GM12878 (cell line): ENCODE measurements around the gene SEC14L6. TPM values are rescaled to one million over a fixed set of nuclear protein-coding genes. Genes with fewer than 3 reads are reported as not detected.

Experiments used
- ATAC-seq: fragments of 200-7000 bp; cut with Tn5 transposase; 3 replicates; pipeline ENCODE4 v1.9.1; 2020; ENCODE audit warnings: mild to moderate bottlenecking, moderate library complexity
- BruUV-seq: library from RNA; stranded (reverse); fragments of 400-500 nt; replicated peaks from 2 replicates; lab custom pipeline; 2021; lab: Mats Ljungman, UMichigan
- CTCF ChIA-PET: fragments of 300-600 bp; sonication (Branson Sonifier 250); formaldehyde crosslinking; extraction: SDS; loops from one replicate; lab custom pipeline; 2021; ENCODE audit warnings: inconsistent platforms; lab: Yijun Ruan, JAX
- POLR2A ChIA-PET: fragments of 350-600 bp; formaldehyde crosslinking; extraction: SDS; loops from one replicate; lab custom pipeline; 2021; ENCODE audit warnings: inconsistent platforms; lab: Charles Lee
- RAD21 ChIA-PET: fragments of 300-600 bp; sonication (Branson Sonifier 250); formaldehyde crosslinking; loops from one replicate; lab custom pipeline; 2023; ENCODE audit warnings: antibody characterized with exemption; ENCODE audit not compliant: unreplicated experiment; lab: Charles Lee
- SMC1A ChIA-PET: fragments of 300-600 bp; sonication (Branson Sonifier 250); formaldehyde crosslinking; loops from one replicate; lab custom pipeline; 2023; ENCODE audit not compliant: unreplicated experiment, uncharacterized antibody; lab: Charles Lee
- DNase-seq: peaks from one replicate; pipeline ENCODE4 v3.0.0-alpha.2; 2011; ENCODE audit warnings: low read depth, low spot score
- FAIRE-seq: peaks from 3 replicates; lab custom pipeline; 2011; peaks lifted over from hg19 to GRCh38; lab: Jason Lieb, UNC
- H2AFZ ChIP-seq: 2 replicates; pipeline ENCODE4 v1.6.0; 2011; ENCODE audit warnings: low read depth, low read length, control low read depth; ENCODE audit not compliant: control insufficient read depth
- H3K27ac ChIP-seq: 2 replicates; pipeline ENCODE4 v1.5.1; 2011; ENCODE audit warnings: control low read depth; ENCODE audit not compliant: control insufficient read depth, insufficient read depth
- H3K27me3 ChIP-seq, 2 experiments: replicated peaks in 1 of 2; 2 replicates each; pipeline versions ENCODE4 v1.6.0 to v1.6.1; 2011; ENCODE audit warnings: low read length in 1 of 2; ENCODE audit not compliant: control insufficient read depth in 2 of 2, insufficient read depth in 2 of 2
- H3K36me3 ChIP-seq, 2 experiments: 2 replicates each; pipeline ENCODE4 v1.5.1; 2011; ENCODE audit warnings: low read length in 1 of 2; ENCODE audit not compliant: control insufficient read depth in 2 of 2, insufficient read depth in 2 of 2
- H3K4me1 ChIP-seq: 2 replicates; pipeline ENCODE4 v1.6.1; 2011; ENCODE audit warnings: mild to moderate bottlenecking, low read length, moderate library complexity, mixed read lengths; ENCODE audit not compliant: control insufficient read depth, insufficient read depth
- H3K4me2 ChIP-seq: 2 replicates; pipeline ENCODE4 v1.6.0; 2011; ENCODE audit warnings: control low read depth; ENCODE audit not compliant: control insufficient read depth, insufficient read depth
- H3K4me3 ChIP-seq: fragments of 200-600 bp; sonication (generic); 2 replicates; pipeline ENCODE4 v1.5.1; 2016
- H3K79me2 ChIP-seq: 2 replicates; pipeline ENCODE4 v1.6.0; 2011; ENCODE audit warnings: low read length; ENCODE audit not compliant: control insufficient read depth, insufficient read depth
- H3K9ac ChIP-seq: 2 replicates; pipeline ENCODE4 v1.8.0; 2011; ENCODE audit warnings: low read length, control low read depth, mixed read lengths; ENCODE audit not compliant: control insufficient read depth, insufficient read depth
- H3K9me3 ChIP-seq: replicated peaks from 3 replicates; pipeline ENCODE4 v1.5.1; 2011; ENCODE audit warnings: mild to moderate bottlenecking, low read length; ENCODE audit not compliant: control insufficient read depth, insufficient read depth
- H4K20me1 ChIP-seq: 2 replicates; pipeline ENCODE4 v1.6.0; 2011; ENCODE audit not compliant: control insufficient read depth, insufficient read depth
- BCL11A ChIP-seq: IDR thresholded peaks from 2 replicates; pipeline ENCODE4 v1.6.1; 2011; ENCODE audit warnings: low read depth, low read length
- EED ChIP-seq: sonication (generic); IDR thresholded peaks from 2 replicates; pipeline ENCODE4 v1.6.1; 2016; ENCODE audit warnings: antibody characterized with exemption, low read depth
- EZH2 ChIP-seq: IDR thresholded peaks from 2 replicates; pipeline ENCODE4 v1.6.1; 2012; ENCODE audit warnings: low read depth, mild to moderate bottlenecking, control low read depth, inconsistent platforms, low read length, borderline replicate concordance; ENCODE audit not compliant: control insufficient read depth
- FOXM1 ChIP-seq: IDR thresholded peaks from 2 replicates; pipeline ENCODE4 v1.6.1; 2012; ENCODE audit warnings: low read depth, mild to moderate bottlenecking, inconsistent platforms, low read length, moderate library complexity
- IKZF2 ChIP-seq, 2 experiments: fragments of 450-650 bp; IDR thresholded peaks; 2 replicates each; pipeline ENCODE4 v1.6.1; 2017; ENCODE audit warnings: mild to moderate bottlenecking in 2 of 2, moderate library complexity in 2 of 2
- NR2C1 ChIP-seq: fragments of 450-650 bp; IDR thresholded peaks from 2 replicates; pipeline ENCODE4 v1.6.1; 2017; ENCODE audit warnings: antibody characterized with exemption, mild to moderate bottlenecking, moderate library complexity
- NR2F1 ChIP-seq: fragments of 450-650 bp; conservative IDR thresholded peaks from 2 replicates; pipeline ENCODE4 v1.6.1; 2017; ENCODE audit warnings: mild to moderate bottlenecking
- ZNF24 ChIP-seq: fragments of 450-650 bp; IDR thresholded peaks from 2 replicates; pipeline ENCODE4 v1.6.1; 2017; ENCODE audit warnings: antibody characterized with exemption, mild to moderate bottlenecking
- WGBS: methylation state at CpG from one replicate; pipeline ENCODE4 v1.1.6; 2016; ENCODE audit warnings: low lambda C conversion rate; ENCODE audit not compliant: insufficient replicate concordance, insufficient coverage; ENCODE audit errors: missing lambda C conversion rate; 5-methylcytosine and 5-hydroxymethylcytosine counted together
- in situ Hi-C: fragments of 300-500 bp; cut with MboI; formaldehyde crosslinking; loops from 9 replicates; pipeline ENCODE4 v1.14.3; 2018; ENCODE audit warnings: mixed read lengths
- intact Hi-C: fragments of 100-400 bp; cut with micrococcal nuclease; formaldehyde crosslinking; loops from one replicate; pipeline ENCODE4 v1.14.2; 2022; ENCODE audit not compliant: unreplicated experiment
- polyA plus RNA-seq, 11 experiments: library from polyadenylated mRNA; depleted of rRNA in 4 of 11; unstranded in 6 of 11; stranded (reverse) in 5 of 11; fragments of >200 nt; fragmentation: Nextera tagmentation in 4 of 11; fragmentation: Illumina TruSeq in 1 of 11; extraction: Ambion mirVana in 4 of 11; extraction: Trizol in 1 of 11; gene quantifications; 1 replicate in 1 of 11; 2 replicates in 10 of 11; pipeline versions ENCODE4 v1.2.1 to v1.2.3, GENCODE V29; 2011 to 2016; ENCODE audit warnings: inconsistent platforms in 2 of 11, missing spikeins in 2 of 11, low read depth in 1 of 11
- total RNA-seq, 4 experiments: library from RNA; depleted of rRNA in 3 of 4; stranded (reverse); fragments of >200 nt in 3 of 4; fragmentation: Illumina TruSeq in 1 of 4; extraction: Trizol in 1 of 4; gene quantifications; 2 replicates each; pipeline versions ENCODE4 v1.2.1 to v1.2.3, GENCODE V29; 2013 to 2021
- TF ChIP-seq, protein P1 (sequence below): fragments of 150-350 bp; IDR thresholded peaks from 2 replicates; pipeline ENCODE4 v1.6.1; 2016; ENCODE audit warnings: low read depth, low read length
- TF ChIP-seq, protein P2 (sequence below): fragments of 450-650 bp; IDR thresholded peaks from 2 replicates; pipeline ENCODE4 v1.6.1; 2016; ENCODE audit warnings: mild to moderate bottlenecking
- TF ChIP-seq, protein P3 (sequence below): fragments of 450-650 bp; IDR thresholded peaks from 2 replicates; pipeline ENCODE4 v1.6.1; 2014; ENCODE audit warnings: mild to moderate bottlenecking

The SEC14L6 gene
- total and polyA plus RNA-seq, 10 of the 15 experiments (the other 5 are each of a cell fraction or from before 2014, with no cell fraction given), result not detected

DNA sequence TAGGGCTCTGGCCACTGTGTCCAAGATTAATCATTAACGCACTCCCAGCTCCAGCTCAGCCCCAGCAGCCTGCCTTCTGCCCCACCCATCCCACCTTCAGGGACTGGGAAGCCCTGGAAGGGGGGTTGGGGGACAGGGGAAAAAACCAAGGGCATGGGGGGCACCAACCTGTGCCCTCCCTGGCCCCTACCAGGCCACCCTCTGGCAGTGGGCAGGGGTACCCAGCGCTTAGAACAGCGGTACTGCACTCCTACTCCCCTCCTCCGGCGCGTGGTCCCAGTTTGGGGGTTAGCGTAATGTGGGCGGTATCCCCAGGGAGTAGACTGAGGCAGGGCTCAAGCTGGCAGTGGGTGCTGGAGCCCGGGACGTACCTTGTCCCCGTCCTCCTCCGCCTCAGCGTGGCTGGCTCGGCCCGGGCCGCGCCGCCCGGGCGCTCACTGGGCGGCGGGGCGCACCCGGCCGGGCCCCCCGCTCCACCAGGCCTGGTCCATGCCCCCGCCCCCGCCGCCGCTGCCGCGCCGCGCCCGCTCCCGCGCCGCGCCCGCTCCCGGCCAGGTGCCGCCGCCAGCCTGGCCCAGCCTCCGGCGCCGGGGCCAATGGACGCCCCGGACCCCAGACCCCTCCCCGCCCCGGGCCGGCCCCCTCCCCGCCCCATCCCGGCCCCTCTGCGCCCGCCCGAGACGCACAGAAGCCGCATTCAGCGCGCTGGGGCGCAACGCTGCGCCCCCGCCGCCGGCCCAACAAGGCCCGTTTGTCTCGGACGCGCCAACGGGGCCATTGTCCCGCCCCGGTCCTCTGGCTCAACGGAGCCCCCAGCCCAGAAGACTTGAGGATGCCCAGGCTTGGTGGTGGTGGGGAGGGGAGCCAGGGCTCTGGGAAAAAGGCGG lies 27.8 kb upstream of the SEC14L6 start, which contains the start of gene GAL3ST1 (continued):
- TF ChIP-seq, protein P1, sequence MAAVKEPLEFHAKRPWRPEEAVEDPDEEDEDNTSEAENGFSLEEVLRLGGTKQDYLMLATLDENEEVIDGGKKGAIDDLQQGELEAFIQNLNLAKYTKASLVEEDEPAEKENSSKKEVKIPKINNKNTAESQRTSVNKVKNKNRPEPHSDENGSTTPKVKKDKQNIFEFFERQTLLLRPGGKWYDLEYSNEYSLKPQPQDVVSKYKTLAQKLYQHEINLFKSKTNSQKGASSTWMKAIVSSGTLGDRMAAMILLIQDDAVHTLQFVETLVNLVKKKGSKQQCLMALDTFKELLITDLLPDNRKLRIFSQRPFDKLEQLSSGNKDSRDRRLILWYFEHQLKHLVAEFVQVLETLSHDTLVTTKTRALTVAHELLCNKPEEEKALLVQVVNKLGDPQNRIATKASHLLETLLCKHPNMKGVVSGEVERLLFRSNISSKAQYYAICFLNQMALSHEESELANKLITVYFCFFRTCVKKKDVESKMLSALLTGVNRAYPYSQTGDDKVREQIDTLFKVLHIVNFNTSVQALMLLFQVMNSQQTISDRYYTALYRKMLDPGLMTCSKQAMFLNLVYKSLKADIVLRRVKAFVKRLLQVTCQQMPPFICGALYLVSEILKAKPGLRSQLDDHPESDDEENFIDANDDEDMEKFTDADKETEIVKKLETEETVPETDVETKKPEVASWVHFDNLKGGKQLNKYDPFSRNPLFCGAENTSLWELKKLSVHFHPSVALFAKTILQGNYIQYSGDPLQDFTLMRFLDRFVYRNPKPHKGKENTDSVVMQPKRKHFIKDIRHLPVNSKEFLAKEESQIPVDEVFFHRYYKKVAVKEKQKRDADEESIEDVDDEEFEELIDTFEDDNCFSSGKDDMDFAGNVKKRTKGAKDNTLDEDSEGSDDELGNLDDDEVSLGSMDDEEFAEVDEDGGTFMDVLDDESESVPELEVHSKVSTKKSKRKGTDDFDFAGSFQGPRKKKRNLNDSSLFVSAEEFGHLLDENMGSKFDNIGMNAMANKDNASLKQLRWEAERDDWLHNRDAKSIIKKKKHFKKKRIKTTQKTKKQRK, result no peak

DNA sequence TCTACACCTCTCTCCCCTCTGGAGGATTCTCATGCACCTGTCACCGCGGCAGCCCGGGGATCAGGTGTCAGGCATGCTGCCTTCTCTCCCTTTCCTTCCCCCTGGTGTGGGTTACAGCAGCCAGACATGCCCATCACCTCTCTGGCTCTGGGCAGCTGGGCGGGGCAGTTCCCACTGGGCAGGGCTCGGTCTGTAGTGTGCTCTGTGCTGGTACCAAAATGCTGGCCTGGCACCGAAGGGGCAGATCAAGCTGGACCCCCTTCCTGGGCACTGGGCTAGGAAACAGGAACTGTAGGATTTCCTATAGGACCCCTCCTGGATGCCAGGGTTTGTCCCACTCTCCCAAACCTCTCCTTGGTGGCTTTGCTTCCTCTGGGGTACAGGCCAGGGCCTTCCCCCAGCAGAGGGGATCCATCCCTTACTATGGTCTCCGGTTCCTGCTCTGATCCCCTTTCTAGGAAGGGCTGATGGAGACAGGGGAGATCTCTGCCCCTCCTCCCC lies 27.1 kb upstream of the SEC14L6 start:
- peaks cover 7% of the 10 kb centered on the region in 2 experiments for H3K36me3 ChIP-seq
- no peaks in the 10 kb centered on the region for H3K4me1 ChIP-seq
- 59% methylated on average over 7 of the region's 7 CpGs for WGBS
- no peak overlapping the region for H2AFZ ChIP-seq
- no peak for DNase-seq
- BruUV-seq, result no TSS peak
- peak; percentile 28; the same call in 2 of the 3 replicates for ATAC-seq
- H3K4me2 ChIP-seq, result no peak overlapping the region
- ChIA-PET RAD21 (no interaction called here), SMC1A (no interaction called here), CTCF (no interaction called here), POLR2A (no interaction called here)
- H3K79me2 ChIP-seq, result no peaks in the 10 kb centered on the region
- H3K27ac ChIP-seq, result no peak overlapping the region
- in situ Hi-C loops (no loop called here), intact Hi-C loops (no loop called here)
- no peak overlapping the region for H3K4me3 ChIP-seq
- TF ChIP-seq NR2F1, result no peak
- no peak for TF ChIP-seq NR2C1
- no peak for TF ChIP-seq EZH2
- TF ChIP-seq BCL11A, result no peak
- TF ChIP-seq, protein P2, sequence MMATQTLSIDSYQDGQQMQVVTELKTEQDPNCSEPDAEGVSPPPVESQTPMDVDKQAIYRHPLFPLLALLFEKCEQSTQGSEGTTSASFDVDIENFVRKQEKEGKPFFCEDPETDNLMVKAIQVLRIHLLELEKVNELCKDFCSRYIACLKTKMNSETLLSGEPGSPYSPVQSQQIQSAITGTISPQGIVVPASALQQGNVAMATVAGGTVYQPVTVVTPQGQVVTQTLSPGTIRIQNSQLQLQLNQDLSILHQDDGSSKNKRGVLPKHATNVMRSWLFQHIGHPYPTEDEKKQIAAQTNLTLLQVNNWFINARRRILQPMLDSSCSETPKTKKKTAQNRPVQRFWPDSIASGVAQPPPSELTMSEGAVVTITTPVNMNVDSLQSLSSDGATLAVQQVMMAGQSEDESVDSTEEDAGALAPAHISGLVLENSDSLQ, result no peak
- no peak for TF ChIP-seq ZNF24
- no peak for TF ChIP-seq IKZF2 (IDR thresholded peaks at IDR 0.05)
- TF ChIP-seq EED, result no peak
- TF ChIP-seq FOXM1, result no peak
- TF ChIP-seq, protein P3, sequence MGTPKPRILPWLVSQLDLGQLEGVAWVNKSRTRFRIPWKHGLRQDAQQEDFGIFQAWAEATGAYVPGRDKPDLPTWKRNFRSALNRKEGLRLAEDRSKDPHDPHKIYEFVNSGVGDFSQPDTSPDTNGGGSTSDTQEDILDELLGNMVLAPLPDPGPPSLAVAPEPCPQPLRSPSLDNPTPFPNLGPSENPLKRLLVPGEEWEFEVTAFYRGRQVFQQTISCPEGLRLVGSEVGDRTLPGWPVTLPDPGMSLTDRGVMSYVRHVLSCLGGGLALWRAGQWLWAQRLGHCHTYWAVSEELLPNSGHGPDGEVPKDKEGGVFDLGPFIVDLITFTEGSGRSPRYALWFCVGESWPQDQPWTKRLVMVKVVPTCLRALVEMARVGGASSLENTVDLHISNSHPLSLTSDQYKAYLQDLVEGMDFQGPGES, result no peak
- no peak for FAIRE-seq
- no peak overlapping the region for H3K9ac ChIP-seq
- no peaks in the 10 kb centered on the region for H3K9me3 ChIP-seq
- no peaks in the 10 kb centered on the region; the same call in 1 of the 2 replicates for H4K20me1 ChIP-seq
- no peaks in the 10 kb centered on the region for H3K27me3 ChIP-seq
